Smooth muscle cell (in vitro differentiated cells): Measurements from ENCODE around the gene SESN1. TPM values are rescaled to one million over a fixed set of nuclear protein-coding genes. Genes with fewer than 3 reads are reported as not detected.

Source experiments
- DNase-seq: peaks from one replicate; lab custom pipeline; 2025; ENCODE audit not compliant: unreplicated experiment; lab: John Stamatoyannopoulos, UW
- H2AFZ ChIP-seq: fragments of 200-600 bp; sonication (generic); 2 replicates; pipeline ENCODE4 v1.6.0; 2016; ENCODE audit warnings: antibody characterized with exemption, low read depth, mild to moderate bottlenecking
- H3F3A ChIP-seq: fragments of 200-600 bp; sonication (generic); 2 replicates; pipeline ENCODE4 v1.6.0; 2017; ENCODE audit warnings: antibody characterized with exemption, low read depth
- H3K27ac ChIP-seq: fragments of 200-600 bp; sonication (generic); 2 replicates; pipeline ENCODE4 v1.5.1; 2016; ENCODE audit warnings: low read depth, mild to moderate bottlenecking
- H3K27me3 ChIP-seq: fragments of 200-600 bp; sonication (generic); 2 replicates; pipeline ENCODE4 v1.6.1; 2016; ENCODE audit warnings: low read depth, mild to moderate bottlenecking
- H3K36me3 ChIP-seq: fragments of 200-600 bp; sonication (generic); 2 replicates; pipeline ENCODE4 v1.5.1; 2016; ENCODE audit warnings: low read depth
- H3K4me1 ChIP-seq: fragments of 200-600 bp; sonication (generic); 2 replicates; pipeline ENCODE4 v1.5.1; 2016; ENCODE audit warnings: low read depth
- H3K4me2 ChIP-seq: fragments of 200-600 bp; sonication (generic); 2 replicates; pipeline ENCODE4 v1.6.0; 2016; ENCODE audit warnings: mild to moderate bottlenecking
- H3K4me3 ChIP-seq: fragments of 200-600 bp; sonication (generic); 2 replicates; pipeline ENCODE4 v1.5.1; 2016; ENCODE audit warnings: mild to moderate bottlenecking
- H3K79me2 ChIP-seq: fragments of 200-600 bp; sonication (generic); 2 replicates; pipeline ENCODE4 v1.6.0; 2016; ENCODE audit warnings: low read depth, mild to moderate bottlenecking
- H3K9ac ChIP-seq: fragments of 200-600 bp; sonication (generic); 2 replicates; pipeline ENCODE4 v1.6.0; 2016; ENCODE audit warnings: low read depth
- H3K9me3 ChIP-seq: fragments of 200-600 bp; sonication (generic); replicated peaks from 2 replicates; pipeline ENCODE4 v1.5.1; 2016; ENCODE audit warnings: low read depth
- H4K20me1 ChIP-seq: fragments of 200-600 bp; sonication (generic); 2 replicates; pipeline ENCODE4 v1.6.0; 2016; ENCODE audit warnings: low read depth
- WGBS: methylation state at CpG from one replicate; pipeline ENCODE4 v1.1.7; 2016; ENCODE audit warnings: low lambda C conversion rate; 5-methylcytosine and 5-hydroxymethylcytosine counted together
- polyA plus RNA-seq: library from polyadenylated mRNA; unstranded; fragments of >200 nt; fragmentation: Nextera tagmentation; extraction: Ambion mirVana; gene quantifications from 2 replicates; pipeline ENCODE4 v1.2.1, GENCODE V29; 2016
- total RNA-seq: library from RNA; depleted of rRNA; stranded (reverse); fragments of >200 nt; gene quantifications from 2 replicates; pipeline ENCODE4 v1.2.3, GENCODE V29; 2014
- TF ChIP-seq, protein P1 (sequence below): fragments of 200-600 bp; sonication (generic); IDR thresholded peaks from 2 replicates; pipeline ENCODE4 v1.5.1; 2017; ENCODE audit warnings: borderline replicate concordance, mild to moderate bottlenecking, antibody characterized with exemption; ENCODE audit not compliant: insufficient read depth, poor library complexity, severe bottlenecking

SESN1 gene
- total and polyA plus RNA-seq, 2 experiments from 2014 or later, result 24.1 to 38.7 TPM

DNA sequence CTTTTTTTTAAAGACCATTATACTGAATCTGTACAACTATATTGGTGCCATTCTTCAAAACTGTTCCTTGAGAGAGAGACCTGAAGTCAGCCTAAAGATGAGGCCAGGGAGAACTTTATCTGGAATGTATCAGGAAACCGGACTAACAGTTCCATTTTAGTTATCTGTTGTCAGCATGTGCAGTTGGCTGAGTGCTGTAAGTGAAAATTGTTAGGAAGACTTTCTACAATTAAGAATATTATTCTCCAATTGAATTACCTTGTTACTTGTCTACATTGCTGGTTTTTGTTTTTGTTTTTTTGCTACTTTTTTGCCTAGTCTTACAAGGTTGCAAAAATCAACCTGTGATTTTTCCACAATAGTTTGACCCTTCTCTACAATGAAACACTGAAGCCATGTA is 8.1 kb upstream of the SESN1 start:
- Histone ChIP-seq H3K9me3 (no peaks in the 10 kb centered on the region), H3K36me3 (no peaks in the 10 kb centered on the region), H3K27me3 (no peaks in the 10 kb centered on the region), H3K4me1 (no peaks in the 10 kb centered on the region), H4K20me1 (peaks cover 27% of the 10 kb centered on the region), H3K4me2 (no peak overlapping the region), H2AFZ (no peak overlapping the region), H3K27ac (no peak overlapping the region), H3K79me2 (peaks cover 45% of the 10 kb centered on the region), H3F3A (no peaks in the 10 kb centered on the region), H3K4me3 (no peak overlapping the region), H3K9ac (no peak overlapping the region)
- TF ChIP-seq, protein P1, sequence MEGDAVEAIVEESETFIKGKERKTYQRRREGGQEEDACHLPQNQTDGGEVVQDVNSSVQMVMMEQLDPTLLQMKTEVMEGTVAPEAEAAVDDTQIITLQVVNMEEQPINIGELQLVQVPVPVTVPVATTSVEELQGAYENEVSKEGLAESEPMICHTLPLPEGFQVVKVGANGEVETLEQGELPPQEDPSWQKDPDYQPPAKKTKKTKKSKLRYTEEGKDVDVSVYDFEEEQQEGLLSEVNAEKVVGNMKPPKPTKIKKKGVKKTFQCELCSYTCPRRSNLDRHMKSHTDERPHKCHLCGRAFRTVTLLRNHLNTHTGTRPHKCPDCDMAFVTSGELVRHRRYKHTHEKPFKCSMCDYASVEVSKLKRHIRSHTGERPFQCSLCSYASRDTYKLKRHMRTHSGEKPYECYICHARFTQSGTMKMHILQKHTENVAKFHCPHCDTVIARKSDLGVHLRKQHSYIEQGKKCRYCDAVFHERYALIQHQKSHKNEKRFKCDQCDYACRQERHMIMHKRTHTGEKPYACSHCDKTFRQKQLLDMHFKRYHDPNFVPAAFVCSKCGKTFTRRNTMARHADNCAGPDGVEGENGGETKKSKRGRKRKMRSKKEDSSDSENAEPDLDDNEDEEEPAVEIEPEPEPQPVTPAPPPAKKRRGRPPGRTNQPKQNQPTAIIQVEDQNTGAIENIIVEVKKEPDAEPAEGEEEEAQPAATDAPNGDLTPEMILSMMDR, result no peak
- 73% methylated on average over 1 of the region's 1 CpG for WGBS
- DNase-seq, result no peak

DNA sequence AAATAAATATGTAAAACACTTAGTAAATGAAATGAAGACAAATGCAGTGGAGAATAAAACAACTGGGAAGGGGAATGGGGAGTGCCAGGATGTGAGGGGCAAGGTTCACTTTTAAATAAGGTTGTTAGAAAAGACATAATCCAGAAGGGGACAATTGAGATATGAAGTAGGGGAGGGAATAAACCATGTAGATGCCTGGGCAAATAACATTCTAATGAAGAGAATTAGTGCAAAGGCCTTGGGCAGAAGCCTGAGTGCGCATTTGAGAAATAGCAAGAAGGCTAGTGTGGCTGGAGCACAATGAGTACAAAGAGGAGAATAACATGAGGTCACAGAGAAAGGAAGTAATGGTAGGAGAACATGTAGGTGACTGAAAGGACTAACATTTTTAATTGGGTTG is 3.0 kb upstream of the SESN1 start:
- Histone ChIP-seq H3K27ac (no peak overlapping the region), H3K9me3 (no peaks in the 10 kb centered on the region), H3K79me2 (peaks cover 59% of the 10 kb centered on the region), H3K27me3 (no peaks in the 10 kb centered on the region), H3K4me1 (peaks cover 18% of the 10 kb centered on the region), H3K4me2 (no peak overlapping the region), H3K9ac (no peak overlapping the region), H3K36me3 (no peaks in the 10 kb centered on the region), H2AFZ (no peak overlapping the region), H3F3A (no peaks in the 10 kb centered on the region), H4K20me1 (peaks cover 11% of the 10 kb centered on the region), H3K4me3 (no peak overlapping the region)
- no peak for DNase-seq
- TF ChIP-seq, protein P1, result no peak
- 97% methylated on average over 1 of the region's 1 CpG for WGBS

DNA sequence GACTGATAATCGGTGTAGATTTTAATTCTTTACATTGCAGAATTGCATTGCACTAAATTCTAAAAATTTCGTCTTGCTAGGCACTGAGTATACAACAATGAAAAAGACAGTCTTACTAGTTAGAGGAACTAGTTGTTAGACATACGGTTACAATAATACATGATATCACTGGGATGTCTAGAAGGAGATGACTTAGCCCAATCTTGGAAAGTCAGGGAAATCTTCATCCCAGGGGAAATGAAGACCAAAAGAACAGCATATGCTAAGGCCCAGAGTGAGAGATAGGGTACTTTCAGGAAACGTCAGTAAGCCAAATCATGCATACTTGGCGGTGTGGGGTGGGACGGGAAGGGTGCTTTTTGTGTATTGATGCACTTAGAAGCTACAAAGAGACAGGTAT is 1.6 kb upstream of the SESN1 start:
- Histone ChIP-seq H3K4me1 (peaks cover 29% of the 10 kb centered on the region), H4K20me1 (peaks cover 16% of the 10 kb centered on the region), H3F3A (no peaks in the 10 kb centered on the region), H2AFZ (peak overlapping the region; percentile 81), H3K27me3 (no peaks in the 10 kb centered on the region), H3K9me3 (no peaks in the 10 kb centered on the region), H3K4me3 (peak overlapping the region; percentile 77), H3K27ac (peak overlapping the region; percentile 95), H3K9ac (peak overlapping the region; percentile 88), H3K79me2 (peaks cover 70% of the 10 kb centered on the region), H3K36me3 (no peaks in the 10 kb centered on the region), H3K4me2 (peak overlapping the region; percentile 99)
- WGBS, result 70% methylated on average over 6 of the region's 6 CpGs
- TF ChIP-seq, protein P1, result no peak
- DNase-seq, result no peak

- H3K9ac ChIP-seq, result peak overlapping the region; percentile 88
- H3K36me3 ChIP-seq, result no peaks in the 10 kb centered on the region
- H2AFZ ChIP-seq, result peak overlapping the region; percentile 81
- no peaks in the 10 kb centered on the region for H3K9me3 ChIP-seq
- H3K4me1 ChIP-seq, result peaks cover 29% of the 10 kb centered on the region
- TF ChIP-seq, protein P1, result no peak
- peak overlapping the region; percentile 77 for H3K4me3 ChIP-seq
- peaks cover 18% of the 10 kb centered on the region for H4K20me1 ChIP-seq
- H3K4me2 ChIP-seq, result peak overlapping the region; percentile 99
- H3F3A ChIP-seq, result no peaks in the 10 kb centered on the region
- H3K27ac ChIP-seq, result peak overlapping the region; percentile 95
- WGBS, result 4% methylated on average over 8 of the region's 8 CpGs
- peaks cover 75% of the 10 kb centered on the region for H3K79me2 ChIP-seq
- no peaks in the 10 kb centered on the region for H3K27me3 ChIP-seq
- DNase-seq, result no peak
These were observed 1.1 kb upstream of the SESN1 start for GRCh38 chr6:109095835-109096084.
